22Rv1 (cell line): Measurements from ENCODE around the gene SMAD1.
"Not testable (repeated sequence)": the region's sequence is repeated elsewhere in the genome, so short reads cannot be mapped to it uniquely, and the experiment has no call there.

ENCODE experiments used
- H3K27ac ChIP-seq: fragments of 450-650 bp; 2 replicates; pipeline ENCODE4 v1.5.1; 2017
- CTCF ChIP-seq: fragments of 450-650 bp; IDR thresholded peaks from 2 replicates; pipeline ENCODE4 v1.5.1; 2017; ENCODE audit warnings: mild to moderate bottlenecking
- ZFX ChIP-seq: fragments of 450-650 bp; IDR thresholded peaks from 2 replicates; pipeline ENCODE4 v1.6.1; 2017; ENCODE audit warnings: antibody characterized with exemption, borderline replicate concordance

SMAD1 gene

GRCh38 chr4:145567516-145567915, 85.9 kb downstream of the SMAD1 start:
- TF ChIP-seq CTCF (no peak), ZFX (no peak)
- H3K27ac ChIP-seq: no peak overlapping the region

GRCh38 chr4:145574546-145574945, 92.9 kb downstream of the SMAD1 start:
- not testable (repeated sequence) for H3K27ac ChIP-seq

GRCh38 chr4:145580906-145581305, 99.3 kb downstream of the SMAD1 start:
- TF ChIP-seq ZFX: no peak
- H3K27ac ChIP-seq: no peak overlapping the region

- no peak overlapping the region for H3K27ac ChIP-seq
- TF ChIP-seq ZFX: no peak
- no peak for TF ChIP-seq CTCF
These were observed 101.8 kb downstream of the SMAD1 start for GRCh38 chr4:145583191-145584055.

- H3K27ac ChIP-seq: no peak overlapping the region
- no peak for TF ChIP-seq CTCF
- TF ChIP-seq ZFX: no peak
These were observed 105.6 kb downstream of the SMAD1 start for GRCh38 chr4:145587088-145587754.

- peak overlapping the region; percentile 39 for H3K27ac ChIP-seq
These were observed 107.7 kb downstream of the SMAD1 start for GRCh38 chr4:145589381-145589780.

- peak overlapping the region; percentile 39 for H3K27ac ChIP-seq
- TF ChIP-seq CTCF (no peak), ZFX (no peak)
These were observed 108.5 kb downstream of the SMAD1 start for GRCh38 chr4:145589916-145590702.

GRCh38 chr4:145602129-145602760, 120.6 kb downstream of the SMAD1 start:
- no peak for TF ChIP-seq CTCF
- no peak overlapping the region for H3K27ac ChIP-seq
